HCT116 (cell line): ENCODE measurements around the gene ELK4. TPM values are rescaled to one million over a fixed set of nuclear protein-coding genes. Genes with fewer than 3 reads are reported as not detected.

Experiments used
- ATAC-seq: fragments of 200-7000 bp; cut with Tn5 transposase; 2 replicates; pipeline ENCODE4 v1.9.1; 2020; ENCODE audit warnings: mild to moderate bottlenecking, moderate library complexity
- BruUV-seq: library from RNA; stranded (reverse); fragments of 400-500 nt; replicated peaks from 2 replicates; lab custom pipeline; 2021; lab: Mats Ljungman, UMichigan
- CTCF ChIA-PET: fragments of 300-600 bp; sonication (Branson Sonifier 250); formaldehyde crosslinking; loops from one replicate; lab custom pipeline; 2021; ENCODE audit warnings: antibody characterized with exemption; lab: Charles Lee
- POLR2A ChIA-PET: fragments of 300-600, 350-600 bp; sonication (Branson Sonifier 250); formaldehyde crosslinking; loops from one replicate; lab custom pipeline; 2021; ENCODE audit warnings: antibody characterized with exemption; lab: Charles Lee
- RAD21 ChIA-PET, 2 experiments: fragments of 300-600 bp; sonication (Branson Sonifier 250); formaldehyde crosslinking; loops; one replicate each; lab custom pipeline; 2023; ENCODE audit warnings: low total read pairs in 2 of 2; ENCODE audit not compliant: uncharacterized antibody in 2 of 2, unreplicated experiment in 2 of 2, low non-redundant PET in 1 of 2; lab: Charles Lee
- DNase-seq: peaks from one replicate; pipeline ENCODE4 v3.0.0-alpha.2; 2010; ENCODE audit warnings: low read depth, low spot score
- H2AFZ ChIP-seq: fragments of 200-600 bp; shearing (Covaris generic), sonication (generic); 2 replicates; pipeline ENCODE4 v1.6.1; 2017; ENCODE audit warnings: low read depth, mixed run types, mixed read lengths, antibody characterized with exemption, low read length; ENCODE audit not compliant: poor library complexity, severe bottlenecking
- H3K27ac ChIP-seq: 2 replicates; pipeline ENCODE4 v1.5.1; 2012; ENCODE audit warnings: low read depth, low read length
- H3K27me3 ChIP-seq: fragments of 200-600 bp; sonication (generic); 2 replicates; pipeline ENCODE4 v1.6.1; 2016; ENCODE audit warnings: mixed run types, low read length, mixed read lengths; ENCODE audit not compliant: insufficient read depth
- H3K36me3 ChIP-seq, 2 experiments: fragments of 200-500 bp in 1 of 2; fragments of 200-600 bp in 1 of 2; sonication (Bioruptor generic) in 1 of 2; sonication (generic) in 1 of 2; 2 replicates each; pipeline versions ENCODE4 v1.5.1 to v1.6.1; 2014 to 2016; ENCODE audit warnings: low read length in 2 of 2, inconsistent platforms in 1 of 2, mixed read lengths in 1 of 2, mixed run types in 1 of 2; ENCODE audit not compliant: insufficient read depth in 2 of 2, control insufficient read depth in 1 of 2
- H3K4me1 ChIP-seq, 2 experiments: fragments of 200-600 bp in 1 of 2; sonication (generic) in 1 of 2; 2 replicates each; pipeline versions ENCODE4 v1.5.1 to v1.6.1; 2012 to 2017; ENCODE audit warnings: low read length in 2 of 2, inconsistent platforms in 1 of 2, mild to moderate bottlenecking in 1 of 2, mixed read lengths in 1 of 2, mixed run types in 1 of 2, moderate library complexity in 1 of 2; ENCODE audit not compliant: insufficient read depth in 2 of 2, control insufficient read depth in 1 of 2
- H3K4me2 ChIP-seq: fragments of 200-600 bp; sonication (generic); 2 replicates; pipeline ENCODE4 v1.6.1; 2017; ENCODE audit warnings: mixed run types, low read length, mixed read lengths
- H3K4me3 ChIP-seq, 2 experiments: fragments of 200-600 bp in 1 of 2; sonication (generic) in 1 of 2; replicated peaks in 1 of 2; 2 replicates each; pipeline ENCODE4 v1.5.1; 2011 to 2016; ENCODE audit warnings: low read length in 2 of 2, control low read depth in 1 of 2, low read depth in 1 of 2, mild to moderate bottlenecking in 1 of 2, mixed read lengths in 1 of 2, mixed run types in 1 of 2
- H3K79me2 ChIP-seq: fragments of 200-600 bp; sonication (generic); 2 replicates; pipeline ENCODE4 v1.6.1; 2017; ENCODE audit warnings: mild to moderate bottlenecking, mixed run types, low read length, moderate library complexity, mixed read lengths; ENCODE audit not compliant: insufficient read depth
- H3K9ac ChIP-seq: fragments of 200-600 bp; sonication (generic); 2 replicates; pipeline ENCODE4 v1.6.1; 2016; ENCODE audit warnings: low read length, mixed read lengths
- H3K9me2 ChIP-seq: fragments of 200-600 bp; sonication (generic), shearing (Covaris generic); 2 replicates; pipeline ENCODE4 v1.6.1; 2017; ENCODE audit warnings: mixed run types, mild to moderate bottlenecking, moderate library complexity; ENCODE audit not compliant: insufficient read depth
- H3K9me3 ChIP-seq, 2 experiments: fragments of 200-500 bp in 1 of 2; fragments of 200-600 bp in 1 of 2; sonication (Bioruptor generic) in 1 of 2; sonication (generic) in 1 of 2; 2 replicates each; pipeline ENCODE4 v1.6.1; 2014 to 2017; ENCODE audit warnings: low read length in 2 of 2, mixed read lengths in 2 of 2, inconsistent platforms in 1 of 2, low read depth in 1 of 2, mild to moderate bottlenecking in 1 of 2, mixed run types in 1 of 2, moderate library complexity in 1 of 2; ENCODE audit not compliant: control insufficient read depth in 1 of 2, insufficient read depth in 1 of 2
- H4K20me1 ChIP-seq: fragments of 200-600 bp; sonication (generic), shearing (Covaris generic); 2 replicates; pipeline ENCODE4 v1.6.1; 2017; ENCODE audit warnings: mixed run types, mild to moderate bottlenecking, moderate library complexity; ENCODE audit not compliant: insufficient read depth
- ATF3 ChIP-seq: IDR thresholded peaks from 2 replicates; pipeline ENCODE4 v1.6.1; 2012
- CTCF ChIP-seq, 3 experiments: fragments of 200-600 bp in 1 of 3; sonication (generic) in 1 of 3; IDR thresholded peaks in 2 of 3; conservative IDR thresholded peaks in 1 of 3; 2 replicates each; pipeline ENCODE4 v1.5.1; 2012 to 2017; ENCODE audit warnings: low read depth in 2 of 3, low read length in 2 of 3, antibody characterized with exemption in 1 of 3, borderline replicate concordance in 1 of 3, control low read depth in 1 of 3, mild to moderate bottlenecking in 1 of 3, mixed read lengths in 1 of 3, mixed run types in 1 of 3, moderate library complexity in 1 of 3; ENCODE audit not compliant: insufficient read depth in 1 of 3
- ELF1 ChIP-seq: IDR thresholded peaks from 2 replicates; pipeline ENCODE4 v1.6.1; 2012; ENCODE audit warnings: low read depth, borderline replicate concordance
- EZH2 ChIP-seq: fragments of 200-600 bp; sonication (generic); IDR thresholded peaks from 2 replicates; pipeline ENCODE4 v1.6.1; 2017; ENCODE audit warnings: antibody characterized with exemption, mixed run types
- EZH2phosphoT487 ChIP-seq: fragments of 200-600 bp; IDR thresholded peaks from 2 replicates; pipeline ENCODE4 v1.6.1; 2018; ENCODE audit warnings: antibody characterized with exemption, borderline replicate concordance
- POLR2A ChIP-seq: IDR thresholded peaks from 2 replicates; pipeline ENCODE4 v1.7.0; 2011; ENCODE audit warnings: borderline replicate concordance; ENCODE audit not compliant: insufficient read depth, insufficient read length; ENCODE audit errors: extremely low read depth
- RAD21 ChIP-seq: IDR thresholded peaks from 2 replicates; pipeline ENCODE4 v1.6.1; 2012; ENCODE audit warnings: low read depth, mild to moderate bottlenecking
- SIN3A ChIP-seq: IDR thresholded peaks from 2 replicates; pipeline ENCODE4 v1.6.1; 2012; ENCODE audit warnings: low read depth
- SP1 ChIP-seq: IDR thresholded peaks from 2 replicates; pipeline ENCODE4 v1.6.1; 2012; ENCODE audit warnings: low read depth
- TCF7L2 ChIP-seq: IDR thresholded peaks from 2 replicates; pipeline ENCODE4 v1.7.0; 2011; ENCODE audit warnings: borderline replicate concordance, inconsistent platforms; ENCODE audit not compliant: insufficient read depth, insufficient read length; ENCODE audit errors: extremely low read depth
- ZNF274 ChIP-seq: fragments of 200-500 bp; sonication (Bioruptor generic); IDR thresholded peaks from 2 replicates; pipeline ENCODE4 v1.6.1; 2014; ENCODE audit warnings: mild to moderate bottlenecking, low read depth, low read length, inconsistent platforms
- intact Hi-C: fragments of 100-400 bp; cut with micrococcal nuclease; formaldehyde crosslinking; loops from 2 replicates; pipeline ENCODE4 v1.10.0; 2022
- total RNA-seq: library from RNA; stranded (reverse); gene quantifications from one replicate; pipeline ENCODE4 v1.2.1, GENCODE V29; 2021; ENCODE audit not compliant: unreplicated experiment
- TF ChIP-seq, protein P1 (sequence below): IDR thresholded peaks from 2 replicates; pipeline ENCODE4 v1.6.1; 2012
- TF ChIP-seq, protein P2 (sequence below): IDR thresholded peaks from 2 replicates; pipeline ENCODE4 v1.6.1; 2011; ENCODE audit warnings: mild to moderate bottlenecking, low read length, moderate library complexity; ENCODE audit not compliant: insufficient replicate concordance; ENCODE audit errors: extremely low read depth

Gene ELK4
- total RNA-seq, 1 experiment from 2014 or later, result 46.2 TPM

GRCh38 chr1:205589046-205589445 is 42.8 kb downstream of the ELK4 start:
- POLR2A ChIA-PET, result interaction anchor here (0.8 kb wide), 1 partner anchor 69 kb away, joined by 3 read pairs; no protein-coding TSS in a partner anchor
- no peak for DNase-seq
- intact Hi-C loops, result no loop called here
- Histone ChIP-seq H3K9ac (no peak overlapping the region), H3K27ac (no peak overlapping the region), H3K9me2 (no peaks in the 10 kb centered on the region), H3K4me3 (no peak overlapping the region), H3K4me1 (peaks cover 0 to 11% of the 10 kb centered on the region in 2 experiments; a peak in 2 of 4 replicates), H3K36me3 (no peaks in the 10 kb centered on the region), H3K79me2 (no peaks in the 10 kb centered on the region), H3K4me2 (no peak overlapping the region), H3K9me3 (no peaks in the 10 kb centered on the region), H4K20me1 (no peaks in the 10 kb centered on the region), H2AFZ (no peak overlapping the region), H3K27me3 (no peaks in the 10 kb centered on the region)
- BruUV-seq, result no TSS peak
- CTCF ChIA-PET, result interaction anchor here (1.1 to 8.1 kb wide), 6 partner anchors 12 to 388 kb away, joined by 3 to 230 read pairs (median 5); no protein-coding TSS in a partner anchor
- TF ChIP-seq EZH2, result no peak
- no peak for TF ChIP-seq EZH2phosphoT487
- TF ChIP-seq ZNF274, result no peak
- TF ChIP-seq, protein P1, sequence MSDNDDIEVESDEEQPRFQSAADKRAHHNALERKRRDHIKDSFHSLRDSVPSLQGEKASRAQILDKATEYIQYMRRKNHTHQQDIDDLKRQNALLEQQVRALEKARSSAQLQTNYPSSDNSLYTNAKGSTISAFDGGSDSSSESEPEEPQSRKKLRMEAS, result no peak
- TF ChIP-seq ELF1, result no peak
- TF ChIP-seq POLR2A, result no peak
- TF ChIP-seq SIN3A, result no peak
- no peak for TF ChIP-seq SP1
- RAD21 ChIA-PET, result interaction anchor here (0.9 to 1.7 kb wide), 2 partner anchors 67 to 68 kb away, joined by 3 to 8 read pairs; no protein-coding TSS in a partner anchor
- no peak for ATAC-seq

GRCh38 chr1:205588636-205589035 is 43.2 kb downstream of the ELK4 start:
- POLR2A ChIA-PET, result interaction anchor here (0.8 kb wide), 1 partner anchor 69 kb away, joined by 3 read pairs; no protein-coding TSS in a partner anchor
- BruUV-seq, result no TSS peak
- RAD21 ChIA-PET, result interaction anchor here (0.9 to 1.7 kb wide), 3 partner anchors 68 to 69 kb away, joined by 3 to 8 read pairs (median 5); no protein-coding TSS in a partner anchor
- DNase-seq (no peak), ATAC-seq (peak; percentile 58)
- TF ChIP-seq RAD21 (peak; percentile 62), ATF3 (no peak), ZNF274 (no peak), TCF7L2 (no peak), CTCF (IDR thresholded peaks at IDR 0.05 in 2 of 3, conservative IDR thresholded peaks at IDR 0.05 in 1 of 3; ENCODE audit: borderline replicate concordance in 1 of 3, insufficient read depth in 1 of 3, low read depth in 2 of 3, low read length in 2 of 3) (peak; percentile 49 to 72 (median 62); a peak in 5 of 6 replicates)
- TF ChIP-seq, protein P2, sequence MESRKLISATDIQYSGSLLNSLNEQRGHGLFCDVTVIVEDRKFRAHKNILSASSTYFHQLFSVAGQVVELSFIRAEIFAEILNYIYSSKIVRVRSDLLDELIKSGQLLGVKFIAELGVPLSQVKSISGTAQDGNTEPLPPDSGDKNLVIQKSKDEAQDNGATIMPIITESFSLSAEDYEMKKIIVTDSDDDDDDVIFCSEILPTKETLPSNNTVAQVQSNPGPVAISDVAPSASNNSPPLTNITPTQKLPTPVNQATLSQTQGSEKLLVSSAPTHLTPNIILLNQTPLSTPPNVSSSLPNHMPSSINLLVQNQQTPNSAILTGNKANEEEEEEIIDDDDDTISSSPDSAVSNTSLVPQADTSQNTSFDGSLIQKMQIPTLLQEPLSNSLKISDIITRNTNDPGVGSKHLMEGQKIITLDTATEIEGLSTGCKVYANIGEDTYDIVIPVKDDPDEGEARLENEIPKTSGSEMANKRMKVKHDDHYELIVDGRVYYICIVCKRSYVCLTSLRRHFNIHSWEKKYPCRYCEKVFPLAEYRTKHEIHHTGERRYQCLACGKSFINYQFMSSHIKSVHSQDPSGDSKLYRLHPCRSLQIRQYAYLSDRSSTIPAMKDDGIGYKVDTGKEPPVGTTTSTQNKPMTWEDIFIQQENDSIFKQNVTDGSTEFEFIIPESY, result no peak
- Histone ChIP-seq H3K4me1 (peaks cover 0 to 11% of the 10 kb centered on the region in 2 experiments; a peak in 2 of 4 replicates), H3K9me2 (no peaks in the 10 kb centered on the region), H4K20me1 (no peaks in the 10 kb centered on the region), H3K9me3 (no peaks in the 10 kb centered on the region), H3K27me3 (no peaks in the 10 kb centered on the region), H3K27ac (no peak overlapping the region), H3K36me3 (no peaks in the 10 kb centered on the region), H3K79me2 (no peaks in the 10 kb centered on the region), H3K9ac (no peak overlapping the region), H2AFZ (no peak overlapping the region), H3K4me2 (no peak overlapping the region), H3K4me3 (no peak overlapping the region)
- CTCF ChIA-PET, result interaction anchor here (1.1 to 8.1 kb wide), 6 partner anchors 13 to 389 kb away, joined by 3 to 230 read pairs (median 5); no protein-coding TSS in a partner anchor
- intact Hi-C loops, result no loop called here
